Measurements from ENCODE around the gene MVD.

- no peak for TF ChIP-seq EZH2 (IDR thresholded peaks at IDR 0.05; ENCODE audit: low read length, unreplicated experiment)
- TF ChIP-seq EZH2phosphoT487 (IDR thresholded peaks at IDR 0.05; ENCODE audit: borderline replicate concordance, low read length): no peak
- no peak for TF ChIP-seq CTCF (conservative IDR thresholded peaks at IDR 0.05; ENCODE audit: low read depth, low read length)
Measured at GRCh38 chr16:88680554-88681083, 17.7 kb upstream of the MVD start.
